ENCODE results near the gene PPP1R36.

GRCh38 chr14:64630778-64631177 lies 81.0 kb downstream of the PPP1R36 start:
- TF ChIP-seq POLR2A (IDR thresholded peaks at IDR 0.05) (no peak), CTCF (IDR thresholded peaks at IDR 0.05) (no peak)

Data from adrenal gland (tissue), 5 donors.